D341Med (cell line): ENCODE measurements around the gene JCAD.
"Not testable (repeated sequence)": the region's sequence is repeated elsewhere in the genome, so short reads cannot be mapped to it uniquely, and the experiment has no call there.

Experiments
- DNase-seq: peaks from one replicate; pipeline ENCODE4 v3.0.0; 2012; ENCODE audit warnings: low spot score

The JCAD gene

GRCh38 chr10:29982997-29983648 is 76.3 kb downstream of the JCAD start:
- DNase-seq: no peak

GRCh38 chr10:29981510-29981909 is 77.9 kb downstream of the JCAD start:
- DNase-seq: no peak

GRCh38 chr10:29980084-29980483 is 79.3 kb downstream of the JCAD start:
- DNase-seq: no peak

- DNase-seq: not testable (repeated sequence)
These were observed 80.0 kb downstream of the JCAD start for GRCh38 chr10:29979421-29979779.

- DNase-seq: no peak
These were observed 82.2 kb downstream of the JCAD start for GRCh38 chr10:29977171-29977570.

GRCh38 chr10:29976134-29976533 is 83.3 kb downstream of the JCAD start:
- DNase-seq: no peak

- no peak for DNase-seq
These were observed 84.6 kb downstream of the JCAD start for GRCh38 chr10:29974773-29975172.

GRCh38 chr10:29973921-29974320 is 85.5 kb downstream of the JCAD start:
- no peak for DNase-seq

GRCh38 chr10:29970576-29970975 is 88.8 kb downstream of the JCAD start:
- DNase-seq: no peak

- no peak for DNase-seq
These were observed 89.4 kb downstream of the JCAD start for GRCh38 chr10:29970012-29970396.

- no peak for DNase-seq
These were observed 90.0 kb downstream of the JCAD start for GRCh38 chr10:29969255-29970011.

- DNase-seq: no peak
These were observed 90.8 kb downstream of the JCAD start for GRCh38 chr10:29968585-29968984.

GRCh38 chr10:29966269-29966668 is 93.1 kb downstream of the JCAD start:
- no peak for DNase-seq
